Breast epithelium (tissue), 3 donors: ENCODE results near the gene ANTXRL.
"Not testable (repeated sequence)": the region's sequence is repeated elsewhere in the genome, so short reads cannot be mapped to it uniquely, and the experiment has no call there.

Experiments used
- CTCF ChIP-seq, 3 donors: fragments of 450-650 bp; IDR thresholded peaks; one replicate each; pipeline ENCODE4 v1.5.1; 2016 to 2017; ENCODE audit warnings: antibody characterized with exemption in 3 of 3, mild to moderate bottlenecking in 3 of 3, moderate library complexity in 3 of 3
- POLR2A ChIP-seq: fragments of 450-650 bp; IDR thresholded peaks from one replicate; pipeline ENCODE4 v1.6.1; 2016; ENCODE audit warnings: antibody characterized with exemption, mild to moderate bottlenecking, moderate library complexity

GRCh38 chr10:46270963-46271530 lies 15.8 kb upstream of the ANTXRL start:
- not testable (repeated sequence) for TF ChIP-seq CTCF (IDR thresholded peaks at IDR 0.05); POLR2A
